ENCODE data around the gene CHAF1A. TPM values are rescaled to one million over a fixed set of nuclear protein-coding genes. Genes with fewer than 3 reads are reported as not detected.

CHAF1A gene
- total RNA-seq, 1 experiment from 2014 or later, result 161 TPM

DNA sequence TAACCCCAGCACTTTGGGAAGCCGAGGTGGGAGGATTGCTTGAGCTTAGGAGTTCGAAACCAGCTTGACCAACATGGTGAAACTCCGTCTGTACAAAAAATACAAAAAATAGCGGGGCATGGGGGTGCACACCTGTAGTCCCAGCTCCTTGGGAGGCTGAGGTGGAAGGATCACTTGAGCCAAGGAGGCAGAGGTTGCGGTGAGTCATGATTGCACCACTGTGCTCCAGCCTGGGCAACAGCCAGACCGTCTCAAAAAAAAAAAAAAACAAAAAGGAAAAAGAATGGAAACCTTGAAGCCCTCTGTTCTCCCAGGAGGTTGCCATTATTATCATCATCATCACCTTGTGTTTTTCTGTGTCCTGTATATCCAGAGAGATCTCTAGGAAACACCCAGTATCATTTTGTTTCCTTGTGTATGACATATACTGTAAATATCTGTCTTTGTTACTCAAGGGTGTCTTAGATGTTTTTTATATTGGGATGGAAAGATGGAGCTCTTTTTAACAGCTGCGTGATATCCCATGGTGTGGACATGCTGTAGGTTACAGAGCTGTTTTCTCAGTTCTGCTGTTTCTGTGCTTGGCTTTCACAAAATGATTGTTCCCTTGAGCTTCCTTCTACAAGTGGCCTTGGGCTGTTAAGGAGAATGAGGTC is 11.8 kb downstream of the CHAF1A start:
- ATAC-seq (no peak), DNase-seq (ENCODE audit: low spot score) (no peak)
- ChIA-PET POLR2A (no interaction called here), CTCF (interaction anchor here (0.7 to 2.7 kb wide), 8 partner anchors 12 to 460 kb away, joined by 3 to 11 read pairs (median 6); partner anchors contain the start of gene CHAF1A)
- Mint-ChIP-seq H3K4me1 (peaks cover 54% of the 10 kb centered on the region), H3K9me3 (no peaks in the 10 kb centered on the region), H3K36me3 (peaks cover 66% of the 10 kb centered on the region), H3K27me3 (ENCODE audit: low read depth) (no peaks in the 10 kb centered on the region), H3K4me3 (peak overlapping the region; percentile 0; the same call in 1 of the 2 replicates), H3K27ac (peak overlapping the region; percentile 90)
- no peak for TF ChIP-seq CREM (CRISPR knock-in tag; IDR thresholded peaks at IDR 0.05)
- TF ChIP-seq ETV6 (CRISPR knock-in tag; IDR thresholded peaks at IDR 0.05), result no peak
- no peak for TF ChIP-seq SMAD3 (CRISPR knock-in tag; IDR thresholded peaks at IDR 0.05; ENCODE audit: borderline replicate concordance)
- TF ChIP-seq, protein P1, sequence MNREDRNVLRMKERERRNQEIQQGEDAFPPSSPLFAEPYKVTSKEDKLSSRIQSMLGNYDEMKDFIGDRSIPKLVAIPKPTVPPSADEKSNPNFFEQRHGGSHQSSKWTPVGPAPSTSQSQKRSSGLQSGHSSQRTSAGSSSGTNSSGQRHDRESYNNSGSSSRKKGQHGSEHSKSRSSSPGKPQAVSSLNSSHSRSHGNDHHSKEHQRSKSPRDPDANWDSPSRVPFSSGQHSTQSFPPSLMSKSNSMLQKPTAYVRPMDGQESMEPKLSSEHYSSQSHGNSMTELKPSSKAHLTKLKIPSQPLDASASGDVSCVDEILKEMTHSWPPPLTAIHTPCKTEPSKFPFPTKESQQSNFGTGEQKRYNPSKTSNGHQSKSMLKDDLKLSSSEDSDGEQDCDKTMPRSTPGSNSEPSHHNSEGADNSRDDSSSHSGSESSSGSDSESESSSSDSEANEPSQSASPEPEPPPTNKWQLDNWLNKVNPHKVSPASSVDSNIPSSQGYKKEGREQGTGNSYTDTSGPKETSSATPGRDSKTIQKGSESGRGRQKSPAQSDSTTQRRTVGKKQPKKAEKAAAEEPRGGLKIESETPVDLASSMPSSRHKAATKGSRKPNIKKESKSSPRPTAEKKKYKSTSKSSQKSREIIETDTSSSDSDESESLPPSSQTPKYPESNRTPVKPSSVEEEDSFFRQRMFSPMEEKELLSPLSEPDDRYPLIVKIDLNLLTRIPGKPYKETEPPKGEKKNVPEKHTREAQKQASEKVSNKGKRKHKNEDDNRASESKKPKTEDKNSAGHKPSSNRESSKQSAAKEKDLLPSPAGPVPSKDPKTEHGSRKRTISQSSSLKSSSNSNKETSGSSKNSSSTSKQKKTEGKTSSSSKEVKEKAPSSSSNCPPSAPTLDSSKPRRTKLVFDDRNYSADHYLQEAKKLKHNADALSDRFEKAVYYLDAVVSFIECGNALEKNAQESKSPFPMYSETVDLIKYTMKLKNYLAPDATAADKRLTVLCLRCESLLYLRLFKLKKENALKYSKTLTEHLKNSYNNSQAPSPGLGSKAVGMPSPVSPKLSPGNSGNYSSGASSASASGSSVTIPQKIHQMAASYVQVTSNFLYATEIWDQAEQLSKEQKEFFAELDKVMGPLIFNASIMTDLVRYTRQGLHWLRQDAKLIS (CRISPR knock-in tag; IDR thresholded peaks at IDR 0.05; ENCODE audit: borderline replicate concordance), result no peak
- no peak for TF ChIP-seq SOX15 (CRISPR knock-in tag; IDR thresholded peaks at IDR 0.05)
- TF ChIP-seq ELF4 (CRISPR knock-in tag; IDR thresholded peaks at IDR 0.05; ENCODE audit: low read depth), result no peak
- TF ChIP-seq, protein P2, sequence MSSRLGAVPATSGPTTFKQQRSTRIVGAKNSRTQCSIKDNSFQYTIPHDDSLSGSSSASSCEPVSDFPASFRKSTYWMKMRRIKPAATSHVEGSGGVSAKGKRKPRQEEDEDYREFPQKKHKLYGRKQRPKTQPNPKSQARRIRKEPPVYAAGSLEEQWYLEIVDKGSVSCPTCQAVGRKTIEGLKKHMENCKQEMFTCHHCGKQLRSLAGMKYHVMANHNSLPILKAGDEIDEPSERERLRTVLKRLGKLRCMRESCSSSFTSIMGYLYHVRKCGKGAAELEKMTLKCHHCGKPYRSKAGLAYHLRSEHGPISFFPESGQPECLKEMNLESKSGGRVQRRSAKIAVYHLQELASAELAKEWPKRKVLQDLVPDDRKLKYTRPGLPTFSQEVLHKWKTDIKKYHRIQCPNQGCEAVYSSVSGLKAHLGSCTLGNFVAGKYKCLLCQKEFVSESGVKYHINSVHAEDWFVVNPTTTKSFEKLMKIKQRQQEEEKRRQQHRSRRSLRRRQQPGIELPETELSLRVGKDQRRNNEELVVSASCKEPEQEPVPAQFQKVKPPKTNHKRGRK (CRISPR knock-in tag; IDR thresholded peaks at IDR 0.05; ENCODE audit: borderline replicate concordance), result no peak
- TF ChIP-seq, protein P3, sequence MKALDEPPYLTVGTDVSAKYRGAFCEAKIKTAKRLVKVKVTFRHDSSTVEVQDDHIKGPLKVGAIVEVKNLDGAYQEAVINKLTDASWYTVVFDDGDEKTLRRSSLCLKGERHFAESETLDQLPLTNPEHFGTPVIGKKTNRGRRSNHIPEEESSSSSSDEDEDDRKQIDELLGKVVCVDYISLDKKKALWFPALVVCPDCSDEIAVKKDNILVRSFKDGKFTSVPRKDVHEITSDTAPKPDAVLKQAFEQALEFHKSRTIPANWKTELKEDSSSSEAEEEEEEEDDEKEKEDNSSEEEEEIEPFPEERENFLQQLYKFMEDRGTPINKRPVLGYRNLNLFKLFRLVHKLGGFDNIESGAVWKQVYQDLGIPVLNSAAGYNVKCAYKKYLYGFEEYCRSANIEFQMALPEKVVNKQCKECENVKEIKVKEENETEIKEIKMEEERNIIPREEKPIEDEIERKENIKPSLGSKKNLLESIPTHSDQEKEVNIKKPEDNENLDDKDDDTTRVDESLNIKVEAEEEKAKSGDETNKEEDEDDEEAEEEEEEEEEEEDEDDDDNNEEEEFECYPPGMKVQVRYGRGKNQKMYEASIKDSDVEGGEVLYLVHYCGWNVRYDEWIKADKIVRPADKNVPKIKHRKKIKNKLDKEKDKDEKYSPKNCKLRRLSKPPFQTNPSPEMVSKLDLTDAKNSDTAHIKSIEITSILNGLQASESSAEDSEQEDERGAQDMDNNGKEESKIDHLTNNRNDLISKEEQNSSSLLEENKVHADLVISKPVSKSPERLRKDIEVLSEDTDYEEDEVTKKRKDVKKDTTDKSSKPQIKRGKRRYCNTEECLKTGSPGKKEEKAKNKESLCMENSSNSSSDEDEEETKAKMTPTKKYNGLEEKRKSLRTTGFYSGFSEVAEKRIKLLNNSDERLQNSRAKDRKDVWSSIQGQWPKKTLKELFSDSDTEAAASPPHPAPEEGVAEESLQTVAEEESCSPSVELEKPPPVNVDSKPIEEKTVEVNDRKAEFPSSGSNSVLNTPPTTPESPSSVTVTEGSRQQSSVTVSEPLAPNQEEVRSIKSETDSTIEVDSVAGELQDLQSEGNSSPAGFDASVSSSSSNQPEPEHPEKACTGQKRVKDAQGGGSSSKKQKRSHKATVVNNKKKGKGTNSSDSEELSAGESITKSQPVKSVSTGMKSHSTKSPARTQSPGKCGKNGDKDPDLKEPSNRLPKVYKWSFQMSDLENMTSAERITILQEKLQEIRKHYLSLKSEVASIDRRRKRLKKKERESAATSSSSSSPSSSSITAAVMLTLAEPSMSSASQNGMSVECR (CRISPR knock-in tag; IDR thresholded peaks at IDR 0.05; ENCODE audit: borderline replicate concordance), result no peak
- TF ChIP-seq, protein P4, sequence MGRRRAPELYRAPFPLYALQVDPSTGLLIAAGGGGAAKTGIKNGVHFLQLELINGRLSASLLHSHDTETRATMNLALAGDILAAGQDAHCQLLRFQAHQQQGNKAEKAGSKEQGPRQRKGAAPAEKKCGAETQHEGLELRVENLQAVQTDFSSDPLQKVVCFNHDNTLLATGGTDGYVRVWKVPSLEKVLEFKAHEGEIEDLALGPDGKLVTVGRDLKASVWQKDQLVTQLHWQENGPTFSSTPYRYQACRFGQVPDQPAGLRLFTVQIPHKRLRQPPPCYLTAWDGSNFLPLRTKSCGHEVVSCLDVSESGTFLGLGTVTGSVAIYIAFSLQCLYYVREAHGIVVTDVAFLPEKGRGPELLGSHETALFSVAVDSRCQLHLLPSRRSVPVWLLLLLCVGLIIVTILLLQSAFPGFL (CRISPR knock-in tag; IDR thresholded peaks at IDR 0.05; ENCODE audit: borderline replicate concordance), result no peak
- no peak for TF ChIP-seq ZNF219 (CRISPR knock-in tag; IDR thresholded peaks at IDR 0.05; ENCODE audit: borderline replicate concordance)
- no peak for TF ChIP-seq PRRX2 (CRISPR knock-in tag; IDR thresholded peaks at IDR 0.05)
- no peak for TF ChIP-seq ZNF121 (CRISPR knock-in tag; IDR thresholded peaks at IDR 0.05)
- TF ChIP-seq, protein P5, sequence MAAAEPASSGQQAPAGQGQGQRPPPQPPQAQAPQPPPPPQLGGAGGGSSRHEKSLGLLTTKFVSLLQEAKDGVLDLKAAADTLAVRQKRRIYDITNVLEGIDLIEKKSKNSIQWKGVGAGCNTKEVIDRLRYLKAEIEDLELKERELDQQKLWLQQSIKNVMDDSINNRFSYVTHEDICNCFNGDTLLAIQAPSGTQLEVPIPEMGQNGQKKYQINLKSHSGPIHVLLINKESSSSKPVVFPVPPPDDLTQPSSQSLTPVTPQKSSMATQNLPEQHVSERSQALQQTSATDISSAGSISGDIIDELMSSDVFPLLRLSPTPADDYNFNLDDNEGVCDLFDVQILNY (CRISPR knock-in tag; IDR thresholded peaks at IDR 0.05), result no peak
- TF ChIP-seq EMX1 (CRISPR knock-in tag; IDR thresholded peaks at IDR 0.05), result no peak
- no peak for TF ChIP-seq ZNF423 (CRISPR knock-in tag; IDR thresholded peaks at IDR 0.05)
- TF ChIP-seq RORB (CRISPR knock-in tag; IDR thresholded peaks at IDR 0.05), result no peak
- TF ChIP-seq, protein P6, sequence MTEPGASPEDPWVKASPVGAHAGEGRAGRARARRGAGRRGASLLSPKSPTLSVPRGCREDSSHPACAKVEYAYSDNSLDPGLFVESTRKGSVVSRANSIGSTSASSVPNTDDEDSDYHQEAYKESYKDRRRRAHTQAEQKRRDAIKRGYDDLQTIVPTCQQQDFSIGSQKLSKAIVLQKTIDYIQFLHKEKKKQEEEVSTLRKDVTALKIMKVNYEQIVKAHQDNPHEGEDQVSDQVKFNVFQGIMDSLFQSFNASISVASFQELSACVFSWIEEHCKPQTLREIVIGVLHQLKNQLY (CRISPR knock-in tag; IDR thresholded peaks at IDR 0.05), result no peak
- TF ChIP-seq ESRRA (CRISPR knock-in tag; IDR thresholded peaks at IDR 0.05; ENCODE audit: borderline replicate concordance), result no peak
- TF ChIP-seq TEAD4 (CRISPR knock-in tag; IDR thresholded peaks at IDR 0.05), result no peak
